K562 (cell line): Measurements from ENCODE around the gene ARHGAP4. TPM values are rescaled to one million over a fixed set of nuclear protein-coding genes. Genes with fewer than 3 reads are reported as not detected.

Source experiments
- CHD1 ChIP-seq: fragments of 200-600 bp; sonication (generic); IDR thresholded peaks from one replicate; pipeline ENCODE4 v1.6.1; 2012; ENCODE audit warnings: mild to moderate bottlenecking, moderate library complexity, low read length, inconsistent platforms
- DEAF1 ChIP-seq: fragments of 450-650 bp; formaldehyde crosslinking; IDR thresholded peaks from 2 replicates; pipeline ENCODE4 v1.4.0; 2020; ENCODE audit warnings: mild to moderate bottlenecking, moderate library complexity
- EP300 ChIP-seq: IDR thresholded peaks from 2 replicates; pipeline ENCODE4 v1.6.1; 2012; ENCODE audit warnings: low read length, improper control_type of control experiment
- EZH2 ChIP-seq: IDR thresholded peaks from 2 replicates; pipeline ENCODE4 v1.6.1; 2012; ENCODE audit warnings: low read depth, mild to moderate bottlenecking, inconsistent platforms, low read length, borderline replicate concordance
- MNT ChIP-seq, 2 experiments: fragments of 450-650 bp; conservative IDR thresholded peaks; 2 replicates each; pipeline ENCODE4 v1.6.1; 2017; ENCODE audit warnings: mild to moderate bottlenecking in 2 of 2, moderate library complexity in 2 of 2
- NFE2 ChIP-seq: IDR thresholded peaks from 2 replicates; pipeline ENCODE4 v1.6.1; 2014; ENCODE audit warnings: antibody characterized with exemption, low read depth
- PKNOX1 ChIP-seq: fragments of 450-650 bp; IDR thresholded peaks from 2 replicates; pipeline ENCODE4 v1.6.1; 2016
- PML ChIP-seq: IDR thresholded peaks from 2 replicates; pipeline ENCODE4 v1.6.1; 2012; ENCODE audit warnings: low read length, inconsistent platforms
- RFX1 ChIP-seq: fragments of 450-650 bp; IDR thresholded peaks from 2 replicates; pipeline ENCODE4 v1.6.1; 2016; ENCODE audit warnings: mild to moderate bottlenecking, moderate library complexity
- SAFB ChIP-seq: fragments of 200-400 bp; formaldehyde crosslinking; IDR thresholded peaks from 2 replicates; pipeline ENCODE4 v1.6.1; 2017; ENCODE audit warnings: low read depth, low read length, borderline replicate concordance
- ZNF175 ChIP-seq: fragments of 200-800 bp; sonication (Bioruptor generic); IDR thresholded peaks from 2 replicates; pipeline ENCODE4 v1.6.1; 2016; ENCODE audit warnings: low read depth, mild to moderate bottlenecking, missing genetic modification characterization, missing compliant biosample characterization
- ZNF408 ChIP-seq: fragments of 250-450 bp; sonication (Bioruptor Pico); IDR thresholded peaks from 2 replicates; pipeline ENCODE4 v1.4.0; 2020; ENCODE audit warnings: low read depth, mild to moderate bottlenecking, moderate library complexity
- ZNF445 ChIP-seq: fragments of 250-450 bp; sonication (Bioruptor Pico); IDR thresholded peaks from 2 replicates; pipeline ENCODE4 v1.4.0; 2020; ENCODE audit warnings: low read depth, mild to moderate bottlenecking, moderate library complexity
- ZNF79 ChIP-seq: fragments of 250-450 bp; sonication (Bioruptor Pico); IDR thresholded peaks from 2 replicates; pipeline ENCODE4 v1.4.0; 2020; ENCODE audit warnings: low read depth, mild to moderate bottlenecking, moderate library complexity
- polyA plus RNA-seq, 8 experiments: library from polyadenylated mRNA; depleted of rRNA in 4 of 8; stranded (reverse) in 5 of 8; unstranded in 3 of 8; fragments of >200 nt; fragmentation: Nextera tagmentation in 2 of 8; fragmentation: Illumina TruSeq in 1 of 8; extraction: Ambion mirVana in 2 of 8; extraction: Trizol in 1 of 8; gene quantifications; 2 replicates each; pipeline versions ENCODE4 v1.2.1 to v1.2.3, GENCODE V29; 2011 to 2014; ENCODE audit warnings: inconsistent platforms in 1 of 8, missing spikeins in 1 of 8
- total RNA-seq, 7 experiments: library from RNA; depleted of rRNA in 6 of 7; stranded (reverse); fragments of >200 nt in 6 of 7; fragmentation: Illumina TruSeq in 2 of 7; extraction: Trizol in 2 of 7; gene quantifications; 2 replicates each; pipeline versions ENCODE4 v1.2.1 to v1.2.3, GENCODE V29; 2011 to 2021; ENCODE audit warnings: low replicate concordance in 1 of 7
- TF ChIP-seq, protein P1 (sequence below): sonication (generic); formaldehyde crosslinking; IDR thresholded peaks from 2 replicates; pipeline ENCODE4 v1.8.0; 2022; ENCODE audit warnings: missing genetic modification reagents, mild to moderate bottlenecking, borderline replicate concordance
- TF ChIP-seq, protein P2 (sequence below): fragments of 250-450 bp; sonication (Bioruptor Pico); IDR thresholded peaks from 2 replicates; pipeline ENCODE4 v1.4.0; 2020; ENCODE audit warnings: mild to moderate bottlenecking
- TF ChIP-seq, protein P3 (sequence below): sonication (generic); formaldehyde crosslinking; IDR thresholded peaks from 2 replicates; pipeline ENCODE4 v1.8.1; 2023; ENCODE audit warnings: mild to moderate bottlenecking, missing genetic modification reagents, moderate library complexity
- TF ChIP-seq, protein P4 (sequence below): fragments of 250-450 bp; sonication (Bioruptor Pico); IDR thresholded peaks from 2 replicates; pipeline ENCODE4 v1.5.0; 2021

The ARHGAP4 gene
- total and polyA plus RNA-seq, 9 of the 15 experiments (the other 6 are each of a cell fraction or from before 2014, with no cell fraction given), result 0.30 to 81.8 (median 13.5) TPM

DNA sequence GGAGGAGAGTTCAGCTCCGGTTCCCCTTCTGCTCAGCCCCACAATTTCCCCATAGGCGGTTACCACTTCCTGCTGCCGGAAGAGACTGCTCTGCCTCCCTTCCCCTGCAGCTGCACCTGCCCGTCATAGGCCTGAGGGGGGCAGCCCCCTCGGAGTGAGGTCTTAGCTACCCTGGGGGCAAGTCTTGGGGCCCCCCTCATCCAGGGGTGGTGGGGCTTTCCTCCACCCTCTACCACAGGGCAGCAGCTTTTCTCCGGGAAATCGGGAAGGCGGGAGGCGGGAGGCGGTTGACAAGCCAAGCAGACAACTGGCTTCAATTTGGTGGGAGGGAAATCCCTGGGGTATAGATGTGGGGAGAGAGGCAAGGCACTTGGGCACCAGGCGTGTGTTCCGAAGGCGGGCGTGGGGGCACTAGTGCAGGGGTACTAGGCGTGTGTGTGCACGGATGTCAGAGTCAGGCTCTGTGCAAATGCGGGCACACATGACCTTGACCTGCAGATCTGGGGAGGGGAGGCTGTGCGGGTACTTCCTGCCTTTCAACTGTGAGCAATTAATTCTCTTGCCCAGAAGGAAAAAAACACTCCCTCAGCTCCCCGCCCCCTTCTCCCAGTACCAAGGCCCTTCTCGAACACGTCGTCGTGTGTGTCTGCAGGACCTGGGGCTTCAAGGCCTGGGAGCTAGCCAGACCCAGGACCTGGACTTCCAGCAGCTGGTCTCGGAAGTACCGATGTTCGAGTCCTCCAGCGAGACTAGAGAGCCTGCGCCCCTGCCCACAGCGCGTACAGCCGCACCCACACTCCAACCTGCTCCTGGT is 1.0 kb upstream of the ARHGAP4 start (continued):
- TF ChIP-seq SAFB (no peak), PML (no peak), ZNF79 (no peak), PKNOX1 (peak; percentile 79), ZNF445 (no peak), CHD1 (peak; percentile 79), EP300 (peak; percentile 50; the same call in 1 of the 2 replicates), DEAF1 (CRISPR knock-in tag) (no peak), MNT (conservative IDR thresholded peaks at IDR 0.05) (no peak; a peak in 1 of 4 replicates), RFX1 (no peak), EZH2 (no peak), NFE2 (no peak), ZNF175 (CRISPR knock-in tag) (no peak; the same call in 1 of the 2 replicates), ZNF408 (CRISPR knock-in tag) (no peak)
- TF ChIP-seq, protein P1, sequence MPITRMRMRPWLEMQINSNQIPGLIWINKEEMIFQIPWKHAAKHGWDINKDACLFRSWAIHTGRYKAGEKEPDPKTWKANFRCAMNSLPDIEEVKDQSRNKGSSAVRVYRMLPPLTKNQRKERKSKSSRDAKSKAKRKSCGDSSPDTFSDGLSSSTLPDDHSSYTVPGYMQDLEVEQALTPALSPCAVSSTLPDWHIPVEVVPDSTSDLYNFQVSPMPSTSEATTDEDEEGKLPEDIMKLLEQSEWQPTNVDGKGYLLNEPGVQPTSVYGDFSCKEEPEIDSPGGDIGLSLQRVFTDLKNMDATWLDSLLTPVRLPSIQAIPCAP (CRISPR knock-in tag), result no peak
- TF ChIP-seq, protein P2, sequence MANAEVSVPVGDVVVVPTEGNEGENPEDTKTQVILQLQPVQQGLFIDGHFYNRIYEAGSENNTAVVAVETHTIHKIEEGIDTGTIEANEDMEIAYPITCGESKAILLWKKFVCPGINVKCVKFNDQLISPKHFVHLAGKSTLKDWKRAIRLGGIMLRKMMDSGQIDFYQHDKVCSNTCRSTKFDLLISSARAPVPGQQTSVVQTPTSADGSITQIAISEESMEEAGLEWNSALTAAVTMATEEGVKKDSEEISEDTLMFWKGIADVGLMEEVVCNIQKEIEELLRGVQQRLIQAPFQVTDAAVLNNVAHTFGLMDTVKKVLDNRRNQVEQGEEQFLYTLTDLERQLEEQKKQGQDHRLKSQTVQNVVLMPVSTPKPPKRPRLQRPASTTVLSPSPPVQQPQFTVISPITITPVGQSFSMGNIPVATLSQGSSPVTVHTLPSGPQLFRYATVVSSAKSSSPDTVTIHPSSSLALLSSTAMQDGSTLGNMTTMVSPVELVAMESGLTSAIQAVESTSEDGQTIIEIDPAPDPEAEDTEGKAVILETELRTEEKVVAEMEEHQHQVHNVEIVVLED (CRISPR knock-in tag), result no peak
- TF ChIP-seq, protein P3, sequence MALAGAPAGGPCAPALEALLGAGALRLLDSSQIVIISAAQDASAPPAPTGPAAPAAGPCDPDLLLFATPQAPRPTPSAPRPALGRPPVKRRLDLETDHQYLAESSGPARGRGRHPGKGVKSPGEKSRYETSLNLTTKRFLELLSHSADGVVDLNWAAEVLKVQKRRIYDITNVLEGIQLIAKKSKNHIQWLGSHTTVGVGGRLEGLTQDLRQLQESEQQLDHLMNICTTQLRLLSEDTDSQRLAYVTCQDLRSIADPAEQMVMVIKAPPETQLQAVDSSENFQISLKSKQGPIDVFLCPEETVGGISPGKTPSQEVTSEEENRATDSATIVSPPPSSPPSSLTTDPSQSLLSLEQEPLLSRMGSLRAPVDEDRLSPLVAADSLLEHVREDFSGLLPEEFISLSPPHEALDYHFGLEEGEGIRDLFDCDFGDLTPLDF (CRISPR knock-in tag), result no peak
- TF ChIP-seq, protein P4, sequence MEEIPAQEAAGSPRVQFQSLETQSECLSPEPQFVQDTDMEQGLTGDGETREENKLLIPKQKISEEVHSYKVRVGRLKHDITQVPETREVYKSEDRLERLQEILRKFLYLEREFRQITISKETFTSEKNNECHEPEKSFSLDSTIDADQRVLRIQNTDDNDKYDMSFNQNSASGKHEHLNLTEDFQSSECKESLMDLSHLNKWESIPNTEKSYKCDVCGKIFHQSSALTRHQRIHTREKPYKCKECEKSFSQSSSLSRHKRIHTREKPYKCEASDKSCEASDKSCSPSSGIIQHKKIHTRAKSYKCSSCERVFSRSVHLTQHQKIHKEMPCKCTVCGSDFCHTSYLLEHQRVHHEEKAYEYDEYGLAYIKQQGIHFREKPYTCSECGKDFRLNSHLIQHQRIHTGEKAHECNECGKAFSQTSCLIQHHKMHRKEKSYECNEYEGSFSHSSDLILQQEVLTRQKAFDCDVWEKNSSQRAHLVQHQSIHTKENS, result no peak
